GM12878 (cell line): ENCODE results near the gene UMAD1. TPM values are rescaled to one million over a fixed set of nuclear protein-coding genes. Genes with fewer than 3 reads are reported as not detected.

Source experiments
- BRCA1 ChIP-seq: IDR thresholded peaks from 2 replicates; pipeline ENCODE4 v1.6.1; 2011; ENCODE audit warnings: low read depth, low read length, improper control_type of control experiment
- CHD2 ChIP-seq: IDR thresholded peaks from 2 replicates; pipeline ENCODE4 v1.6.1; 2011; ENCODE audit warnings: low read depth, low read length, improper control_type of control experiment, borderline replicate concordance
- E2F4 ChIP-seq: IDR thresholded peaks from 2 replicates; pipeline ENCODE4 v1.6.1; 2012; ENCODE audit warnings: low read depth, low read length, improper control_type of control experiment
- ESRRA ChIP-seq: IDR thresholded peaks from 2 replicates; pipeline ENCODE4 v1.6.1; 2012; ENCODE audit warnings: mild to moderate bottlenecking, low read length, improper control_type of control experiment
- IKZF1 ChIP-seq: fragments of 450-650 bp; conservative IDR thresholded peaks from 2 replicates; pipeline ENCODE4 v1.6.1; 2017; ENCODE audit warnings: antibody characterized with exemption, mild to moderate bottlenecking
- JUNB ChIP-seq: IDR thresholded peaks from 2 replicates; pipeline ENCODE4 v1.6.1; 2016; ENCODE audit warnings: antibody characterized with exemption, mild to moderate bottlenecking
- NFIC ChIP-seq: IDR thresholded peaks from 2 replicates; pipeline ENCODE4 v1.6.1; 2012; ENCODE audit warnings: low read depth, mild to moderate bottlenecking, inconsistent platforms, low read length, moderate library complexity
- NR2F1 ChIP-seq: fragments of 450-650 bp; conservative IDR thresholded peaks from 2 replicates; pipeline ENCODE4 v1.6.1; 2017; ENCODE audit warnings: mild to moderate bottlenecking
- PAX5 ChIP-seq: IDR thresholded peaks from 2 replicates; pipeline ENCODE4 v1.6.1; 2011; ENCODE audit warnings: low read depth, low read length, borderline replicate concordance
- RAD51 ChIP-seq: fragments of 450-650 bp; IDR thresholded peaks from 2 replicates; pipeline ENCODE4 v1.6.1; 2016; ENCODE audit warnings: moderate library complexity, mild to moderate bottlenecking, inconsistent platforms
- SMAD5 ChIP-seq: IDR thresholded peaks from 2 replicates; pipeline ENCODE4 v1.6.1; 2016; ENCODE audit warnings: antibody characterized with exemption, low read depth
- YBX1 ChIP-seq: fragments of 450-650 bp; IDR thresholded peaks from 2 replicates; pipeline ENCODE4 v1.6.1; 2016; ENCODE audit warnings: antibody characterized with exemption
- YY1 ChIP-seq: IDR thresholded peaks from 2 replicates; pipeline ENCODE4 v1.6.1; 2011; ENCODE audit warnings: low read depth, mild to moderate bottlenecking, low read length
- ZNF217 ChIP-seq: fragments of 450-650 bp; IDR thresholded peaks from 2 replicates; pipeline ENCODE4 v1.6.1; 2017; ENCODE audit warnings: antibody characterized with exemption, mild to moderate bottlenecking
- ZNF274 ChIP-seq: IDR thresholded peaks from one replicate; pipeline ENCODE4 v1.8.0; 2011; ENCODE audit not compliant: insufficient read length, insufficient read depth
- ZNF592 ChIP-seq: fragments of 450-650 bp; IDR thresholded peaks from 2 replicates; pipeline ENCODE4 v1.6.1; 2017; ENCODE audit warnings: mild to moderate bottlenecking, moderate library complexity
- ZZZ3 ChIP-seq: IDR thresholded peaks from 2 replicates; pipeline ENCODE4 v1.6.1; 2011; ENCODE audit warnings: low read depth; ENCODE audit not compliant: control insufficient read depth, insufficient read length
- polyA plus RNA-seq, 11 experiments: library from polyadenylated mRNA; depleted of rRNA in 4 of 11; unstranded in 6 of 11; stranded (reverse) in 5 of 11; fragments of >200 nt; fragmentation: Nextera tagmentation in 4 of 11; fragmentation: Illumina TruSeq in 1 of 11; extraction: Ambion mirVana in 4 of 11; extraction: Trizol in 1 of 11; gene quantifications; 1 replicate in 1 of 11; 2 replicates in 10 of 11; pipeline versions ENCODE4 v1.2.1 to v1.2.3, GENCODE V29; 2011 to 2016; ENCODE audit warnings: inconsistent platforms in 2 of 11, missing spikeins in 2 of 11, low read depth in 1 of 11
- total RNA-seq, 4 experiments: library from RNA; depleted of rRNA in 3 of 4; stranded (reverse); fragments of >200 nt in 3 of 4; fragmentation: Illumina TruSeq in 1 of 4; extraction: Trizol in 1 of 4; gene quantifications; 2 replicates each; pipeline versions ENCODE4 v1.2.1 to v1.2.3, GENCODE V29; 2013 to 2021
- TF ChIP-seq, protein P1 (sequence below): IDR thresholded peaks from 2 replicates; pipeline ENCODE4 v1.6.1; 2011; ENCODE audit warnings: borderline replicate concordance, low read depth, mild to moderate bottlenecking, moderate library complexity, mixed read lengths, low read length; ENCODE audit not compliant: insufficient read depth; ENCODE audit errors: extremely low read length
- TF ChIP-seq, protein P2 (sequence below): fragments of 450-650 bp; IDR thresholded peaks from 2 replicates; pipeline ENCODE4 v1.6.1; 2017; ENCODE audit warnings: mild to moderate bottlenecking, moderate library complexity

The UMAD1 gene
- total and polyA plus RNA-seq, 10 of the 15 experiments (the other 5 are each of a cell fraction or from before 2014, with no cell fraction given) = 6.0 to 28.6 (median 9.3) TPM

- peak; percentile 89 for TF ChIP-seq NFIC
- TF ChIP-seq JUNB = peak; percentile 86
- no peak for TF ChIP-seq ESRRA
- TF ChIP-seq, protein P1, sequence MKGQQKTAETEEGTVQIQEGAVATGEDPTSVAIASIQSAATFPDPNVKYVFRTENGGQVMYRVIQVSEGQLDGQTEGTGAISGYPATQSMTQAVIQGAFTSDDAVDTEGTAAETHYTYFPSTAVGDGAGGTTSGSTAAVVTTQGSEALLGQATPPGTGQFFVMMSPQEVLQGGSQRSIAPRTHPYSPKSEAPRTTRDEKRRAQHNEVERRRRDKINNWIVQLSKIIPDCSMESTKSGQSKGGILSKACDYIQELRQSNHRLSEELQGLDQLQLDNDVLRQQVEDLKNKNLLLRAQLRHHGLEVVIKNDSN = no peak
- TF ChIP-seq IKZF1 = peak; percentile 58; the same call in 1 of the 2 replicates
- TF ChIP-seq SMAD5 = no peak
- no peak for TF ChIP-seq ZNF592
- no peak for TF ChIP-seq RAD51
- TF ChIP-seq PAX5 = peak; percentile 57; the same call in 1 of the 2 replicates
- no peak for TF ChIP-seq YBX1
- no peak for TF ChIP-seq ZNF274
- no peak; the same call in 1 of the 2 replicates for TF ChIP-seq NR2F1
- TF ChIP-seq E2F4 = no peak
- no peak for TF ChIP-seq YY1
- TF ChIP-seq BRCA1 = no peak
- peak; percentile 82; the same call in 1 of the 2 replicates for TF ChIP-seq ZNF217
- 0 out of 2 replicates have a peak, but pooled peaks have one; percentile 20 for TF ChIP-seq CHD2
- no peak for TF ChIP-seq ZZZ3
- TF ChIP-seq, protein P2, sequence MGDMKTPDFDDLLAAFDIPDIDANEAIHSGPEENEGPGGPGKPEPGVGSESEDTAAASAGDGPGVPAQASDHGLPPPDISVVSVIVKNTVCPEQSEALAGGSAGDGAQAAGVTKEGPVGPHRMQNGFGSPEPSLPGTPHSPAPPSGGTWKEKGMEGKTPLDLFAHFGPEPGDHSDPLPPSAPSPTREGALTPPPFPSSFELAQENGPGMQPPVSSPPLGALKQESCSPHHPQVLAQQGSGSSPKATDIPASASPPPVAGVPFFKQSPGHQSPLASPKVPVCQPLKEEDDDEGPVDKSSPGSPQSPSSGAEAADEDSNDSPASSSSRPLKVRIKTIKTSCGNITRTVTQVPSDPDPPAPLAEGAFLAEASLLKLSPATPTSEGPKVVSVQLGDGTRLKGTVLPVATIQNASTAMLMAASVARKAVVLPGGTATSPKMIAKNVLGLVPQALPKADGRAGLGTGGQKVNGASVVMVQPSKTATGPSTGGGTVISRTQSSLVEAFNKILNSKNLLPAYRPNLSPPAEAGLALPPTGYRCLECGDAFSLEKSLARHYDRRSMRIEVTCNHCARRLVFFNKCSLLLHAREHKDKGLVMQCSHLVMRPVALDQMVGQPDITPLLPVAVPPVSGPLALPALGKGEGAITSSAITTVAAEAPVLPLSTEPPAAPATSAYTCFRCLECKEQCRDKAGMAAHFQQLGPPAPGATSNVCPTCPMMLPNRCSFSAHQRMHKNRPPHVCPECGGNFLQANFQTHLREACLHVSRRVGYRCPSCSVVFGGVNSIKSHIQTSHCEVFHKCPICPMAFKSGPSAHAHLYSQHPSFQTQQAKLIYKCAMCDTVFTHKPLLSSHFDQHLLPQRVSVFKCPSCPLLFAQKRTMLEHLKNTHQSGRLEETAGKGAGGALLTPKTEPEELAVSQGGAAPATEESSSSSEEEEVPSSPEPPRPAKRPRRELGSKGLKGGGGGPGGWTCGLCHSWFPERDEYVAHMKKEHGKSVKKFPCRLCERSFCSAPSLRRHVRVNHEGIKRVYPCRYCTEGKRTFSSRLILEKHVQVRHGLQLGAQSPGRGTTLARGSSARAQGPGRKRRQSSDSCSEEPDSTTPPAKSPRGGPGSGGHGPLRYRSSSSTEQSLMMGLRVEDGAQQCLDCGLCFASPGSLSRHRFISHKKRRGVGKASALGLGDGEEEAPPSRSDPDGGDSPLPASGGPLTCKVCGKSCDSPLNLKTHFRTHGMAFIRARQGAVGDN = no peak
Measured at GRCh38 chr7:7920481-7920880, 279.9 kb downstream of the UMAD1 start (continued).
